ENCODE results near the gene SNAP91. TPM values are rescaled to one million over a fixed set of nuclear protein-coding genes. Genes with fewer than 3 reads are reported as not detected.

SNAP91 gene
- polyA plus RNA-seq, 1 donor from 2014 or later = 88.6 TPM

GRCh38 chr6:83702077-83702476, 6.8 kb downstream of the SNAP91 start:
- no peak overlapping the region for H3K27ac ChIP-seq (ENCODE audit: low read length)
- H3K4me2 ChIP-seq (ENCODE audit: low read length) = no peak overlapping the region
- no peak overlapping the region for H3K4me3 ChIP-seq (ENCODE audit: low read length)
- H2AFZ ChIP-seq (ENCODE audit: low read depth, low read length) = no peak overlapping the region
- no peaks in the 10 kb centered on the region for H3K9me2 ChIP-seq (ENCODE audit: insufficient read depth, low read length)
- no peaks in the 10 kb centered on the region for H3K27me3 ChIP-seq (ENCODE audit: insufficient read depth, low read depth, low read length)
- H3K9ac ChIP-seq (ENCODE audit: low read length) = no peak overlapping the region
- TF ChIP-seq TAF1 (IDR thresholded peaks at IDR 0.05; ENCODE audit: low read depth) = no peak
- no peak for TF ChIP-seq SMC3 (conservative IDR thresholded peaks at IDR 0.05; ENCODE audit: poor library complexity)
- no peak for TF ChIP-seq MXI1 (conservative IDR thresholded peaks at IDR 0.05; ENCODE audit: poor library complexity, severe bottlenecking)
- TF ChIP-seq, protein P1, sequence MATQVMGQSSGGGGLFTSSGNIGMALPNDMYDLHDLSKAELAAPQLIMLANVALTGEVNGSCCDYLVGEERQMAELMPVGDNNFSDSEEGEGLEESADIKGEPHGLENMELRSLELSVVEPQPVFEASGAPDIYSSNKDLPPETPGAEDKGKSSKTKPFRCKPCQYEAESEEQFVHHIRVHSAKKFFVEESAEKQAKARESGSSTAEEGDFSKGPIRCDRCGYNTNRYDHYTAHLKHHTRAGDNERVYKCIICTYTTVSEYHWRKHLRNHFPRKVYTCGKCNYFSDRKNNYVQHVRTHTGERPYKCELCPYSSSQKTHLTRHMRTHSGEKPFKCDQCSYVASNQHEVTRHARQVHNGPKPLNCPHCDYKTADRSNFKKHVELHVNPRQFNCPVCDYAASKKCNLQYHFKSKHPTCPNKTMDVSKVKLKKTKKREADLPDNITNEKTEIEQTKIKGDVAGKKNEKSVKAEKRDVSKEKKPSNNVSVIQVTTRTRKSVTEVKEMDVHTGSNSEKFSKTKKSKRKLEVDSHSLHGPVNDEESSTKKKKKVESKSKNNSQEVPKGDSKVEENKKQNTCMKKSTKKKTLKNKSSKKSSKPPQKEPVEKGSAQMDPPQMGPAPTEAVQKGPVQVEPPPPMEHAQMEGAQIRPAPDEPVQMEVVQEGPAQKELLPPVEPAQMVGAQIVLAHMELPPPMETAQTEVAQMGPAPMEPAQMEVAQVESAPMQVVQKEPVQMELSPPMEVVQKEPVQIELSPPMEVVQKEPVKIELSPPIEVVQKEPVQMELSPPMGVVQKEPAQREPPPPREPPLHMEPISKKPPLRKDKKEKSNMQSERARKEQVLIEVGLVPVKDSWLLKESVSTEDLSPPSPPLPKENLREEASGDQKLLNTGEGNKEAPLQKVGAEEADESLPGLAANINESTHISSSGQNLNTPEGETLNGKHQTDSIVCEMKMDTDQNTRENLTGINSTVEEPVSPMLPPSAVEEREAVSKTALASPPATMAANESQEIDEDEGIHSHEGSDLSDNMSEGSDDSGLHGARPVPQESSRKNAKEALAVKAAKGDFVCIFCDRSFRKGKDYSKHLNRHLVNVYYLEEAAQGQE (IDR thresholded peaks at IDR 0.05; ENCODE audit: borderline replicate concordance) = no peak
- no peak for TF ChIP-seq RAD21 (conservative IDR thresholded peaks at IDR 0.05)
- no peak for TF ChIP-seq EP300 (conservative IDR thresholded peaks at IDR 0.05; ENCODE audit: poor library complexity, severe bottlenecking)
- TF ChIP-seq POLR2AphosphoS5 (IDR thresholded peaks at IDR 0.05) = no peak
- TF ChIP-seq CTCF (IDR thresholded peaks at IDR 0.05; ENCODE audit: poor library complexity, severe bottlenecking) = no peak
- no peaks in the 10 kb centered on the region for H3F3A ChIP-seq (ENCODE audit: insufficient read depth, low read length, poor library complexity, severe bottlenecking)
- peaks cover 28% of the 10 kb centered on the region for H3K79me2 ChIP-seq (replicated peaks; ENCODE audit: insufficient read depth, low read length)
- no peaks in the 10 kb centered on the region for H4K20me1 ChIP-seq (ENCODE audit: insufficient read depth)
- peaks cover 20% of the 10 kb centered on the region for H3K36me3 ChIP-seq (ENCODE audit: insufficient read depth, low read length)
- H3K9me3 ChIP-seq (ENCODE audit: low read length) = no peaks in the 10 kb centered on the region

DNA sequence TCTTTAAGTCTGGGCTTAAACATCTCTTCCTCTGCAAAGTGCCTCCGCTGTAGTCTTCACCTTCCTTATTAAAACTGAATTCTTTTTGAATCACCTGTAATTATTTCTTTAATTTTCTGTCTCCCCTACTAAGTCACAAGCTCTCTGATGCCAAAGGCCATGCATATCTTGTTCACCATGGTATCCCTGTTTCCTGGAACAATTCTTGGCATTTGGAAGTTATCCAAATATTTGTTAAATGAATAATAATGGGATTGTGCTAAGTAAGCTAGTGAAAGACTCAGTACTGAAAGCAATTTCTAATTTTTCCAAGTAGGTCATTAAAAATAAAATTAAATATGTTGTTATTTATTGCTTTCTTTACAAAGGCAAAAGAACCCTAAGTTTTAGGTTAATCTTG, 12.2 kb downstream of the SNAP91 start:
- TF ChIP-seq SMC3 (conservative IDR thresholded peaks at IDR 0.05; ENCODE audit: poor library complexity) (no peak), EP300 (conservative IDR thresholded peaks at IDR 0.05; ENCODE audit: poor library complexity, severe bottlenecking) (no peak), MXI1 (conservative IDR thresholded peaks at IDR 0.05; ENCODE audit: poor library complexity, severe bottlenecking) (no peak), POLR2AphosphoS5 (IDR thresholded peaks at IDR 0.05) (no peak), CTCF (IDR thresholded peaks at IDR 0.05; ENCODE audit: poor library complexity, severe bottlenecking) (no peak), TAF1 (IDR thresholded peaks at IDR 0.05; ENCODE audit: low read depth) (no peak), RAD21 (conservative IDR thresholded peaks at IDR 0.05) (no peak), EZH2 (IDR thresholded peaks at IDR 0.05; ENCODE audit: borderline replicate concordance, insufficient read depth, low read length, poor library complexity, severe bottlenecking) (no peak)
- TF ChIP-seq, protein P1 (IDR thresholded peaks at IDR 0.05; ENCODE audit: borderline replicate concordance) = no peak
- no peak overlapping the region for H3K4me3 ChIP-seq (ENCODE audit: low read length)
- no peak overlapping the region for H3K9ac ChIP-seq (ENCODE audit: low read length)
- H3K36me3 ChIP-seq (ENCODE audit: insufficient read depth, low read length) = peaks cover 23% of the 10 kb centered on the region
- peaks cover 8% of the 10 kb centered on the region for H3K9me3 ChIP-seq (ENCODE audit: low read length)
- H3F3A ChIP-seq (ENCODE audit: insufficient read depth, low read length, poor library complexity, severe bottlenecking) = no peaks in the 10 kb centered on the region
- H3K4me2 ChIP-seq (ENCODE audit: low read length) = no peak overlapping the region
- H3K27me3 ChIP-seq (ENCODE audit: insufficient read depth, low read depth, low read length) = no peaks in the 10 kb centered on the region
- H2AFZ ChIP-seq (ENCODE audit: low read depth, low read length) = no peak overlapping the region
- peaks cover 12% of the 10 kb centered on the region for H3K79me2 ChIP-seq (replicated peaks; ENCODE audit: insufficient read depth, low read length)
- no peak overlapping the region for H3K27ac ChIP-seq (ENCODE audit: low read length)
- H4K20me1 ChIP-seq (ENCODE audit: insufficient read depth) = no peaks in the 10 kb centered on the region
- no peaks in the 10 kb centered on the region for H3K9me2 ChIP-seq (ENCODE audit: insufficient read depth, low read length)
